IMR-90 (cell line): ENCODE results near the gene PRRC2B. TPM values are rescaled to one million over a fixed set of nuclear protein-coding genes. Genes with fewer than 3 reads are reported as not detected.
A peak's percentile ranks its signal among the peaks of the same experiment; 100 is the strongest.

ENCODE experiments used
- ATAC-seq: fragments of 200-7000 bp; cut with Tn5 transposase; 2 replicates; pipeline ENCODE4 v1.9.1; 2020; ENCODE audit warnings: low read depth, mild to moderate bottlenecking, moderate library complexity
- BruUV-seq: library from RNA; stranded (reverse); fragments of 400-500 nt; replicated peaks from 2 replicates; lab custom pipeline; 2021; lab: Mats Ljungman, UMichigan
- CTCF ChIA-PET: fragments of 300-600 bp; formaldehyde crosslinking; extraction: SDS; loops from one replicate; lab custom pipeline; 2021; ENCODE audit warnings: antibody characterized with exemption; lab: Yijun Ruan, JAX
- POLR2A ChIA-PET: fragments of 300-600 bp; sonication (Branson Sonifier 250); formaldehyde crosslinking; loops from one replicate; lab custom pipeline; 2022; ENCODE audit warnings: antibody characterized with exemption; ENCODE audit not compliant: unreplicated experiment; lab: Charles Lee
- DNase-seq: peaks from one replicate; pipeline ENCODE4 v3.0.0; 2013
- H2AFZ ChIP-seq: replicated peaks from 2 replicates; pipeline ENCODE3; 2013; ENCODE audit warnings: low read length, mild to moderate bottlenecking; ENCODE audit not compliant: poor library complexity
- H2AK5ac ChIP-seq: 2 replicates; pipeline ENCODE4 v1.6.1; 2013; ENCODE audit warnings: low read depth, low read length, inconsistent platforms
- H2AK9ac ChIP-seq: replicated peaks from 2 replicates; pipeline ENCODE3; 2013; ENCODE audit warnings: mild to moderate bottlenecking, low read depth, low read length, moderate library complexity; ENCODE audit not compliant: poor library complexity
- H2BK120ac ChIP-seq: 2 replicates; pipeline ENCODE4 v1.6.1; 2013; ENCODE audit warnings: low read depth, low read length, inconsistent platforms
- H2BK15ac ChIP-seq: 3 replicates; pipeline ENCODE4 v1.6.1; 2013; ENCODE audit warnings: low read depth, low read length, inconsistent platforms
- H2BK20ac ChIP-seq: 2 replicates; pipeline ENCODE4 v1.6.1; 2013; ENCODE audit warnings: low read depth, mild to moderate bottlenecking, inconsistent platforms, low read length, moderate library complexity
- H2BK5ac ChIP-seq: 2 replicates; pipeline ENCODE4 v1.6.1; 2013; ENCODE audit warnings: mild to moderate bottlenecking, low read depth, low read length, inconsistent platforms; ENCODE audit not compliant: poor library complexity, severe bottlenecking
- H3K14ac ChIP-seq: replicated peaks from 2 replicates; pipeline ENCODE4 v1.6.1; 2013; ENCODE audit warnings: low read depth, low read length, inconsistent platforms
- H3K18ac ChIP-seq: 2 replicates; pipeline ENCODE4 v1.6.1; 2013; ENCODE audit warnings: low read depth, low read length, control low read depth
- H3K23ac ChIP-seq: 2 replicates; pipeline ENCODE4 v1.6.1; 2013; ENCODE audit warnings: low read depth, low read length, inconsistent platforms
- H3K27ac ChIP-seq: 2 replicates; pipeline ENCODE4 v1.5.1; 2013; ENCODE audit warnings: mild to moderate bottlenecking, control low read depth, low read length; ENCODE audit not compliant: insufficient read depth
- H3K27me3 ChIP-seq: 2 replicates; pipeline ENCODE4 v1.6.1; 2013; ENCODE audit warnings: low read length; ENCODE audit not compliant: control insufficient read depth, insufficient read depth
- H3K36me3 ChIP-seq: 2 replicates; pipeline ENCODE4 v1.6.1; 2013; ENCODE audit warnings: low read length, mixed read lengths; ENCODE audit not compliant: control insufficient read depth, insufficient read depth
- H3K4ac ChIP-seq: 2 replicates; pipeline ENCODE4 v1.6.1; 2013; ENCODE audit warnings: low read depth, low read length, inconsistent platforms
- H3K4me1 ChIP-seq: 2 replicates; pipeline ENCODE4 v1.6.1; 2013; ENCODE audit warnings: low read length, mixed read lengths; ENCODE audit not compliant: control insufficient read depth, insufficient read depth
- H3K4me2 ChIP-seq: 2 replicates; pipeline ENCODE4 v1.6.1; 2013; ENCODE audit warnings: low read depth, mild to moderate bottlenecking, control low read depth, low read length, moderate library complexity
- H3K4me3 ChIP-seq: 2 replicates; pipeline ENCODE4 v1.5.1; 2013; ENCODE audit warnings: low read depth, mild to moderate bottlenecking, control low read depth, low read length, moderate library complexity; ENCODE audit not compliant: insufficient read depth
- H3K56ac ChIP-seq: 2 replicates; pipeline ENCODE4 v1.6.1; 2013; ENCODE audit warnings: low read length, inconsistent platforms; ENCODE audit not compliant: insufficient read depth; ENCODE audit errors: extremely low read depth
- H3K79me1 ChIP-seq, 2 experiments: 2 replicates each; pipeline ENCODE4 v1.6.1; 2013; ENCODE audit warnings: low read length in 2 of 2, inconsistent platforms in 1 of 2, low read depth in 1 of 2
- H3K9ac ChIP-seq: 2 replicates; pipeline ENCODE4 v1.6.1; 2013; ENCODE audit warnings: low read depth, low read length, control low read depth
- H3K9me1 ChIP-seq: 2 replicates; pipeline ENCODE4 v1.6.1; 2013; ENCODE audit warnings: low read length, inconsistent platforms; ENCODE audit not compliant: insufficient read depth
- H3K9me3 ChIP-seq: 2 replicates; pipeline ENCODE4 v1.6.1; 2013; ENCODE audit warnings: low read length; ENCODE audit not compliant: control insufficient read depth, insufficient read depth
- H4K20me1 ChIP-seq: 2 replicates; pipeline ENCODE4 v1.6.1; 2013; ENCODE audit warnings: low read length, inconsistent platforms; ENCODE audit not compliant: insufficient read depth
- H4K5ac ChIP-seq: 2 replicates; pipeline ENCODE4 v1.6.1; 2013; ENCODE audit warnings: mild to moderate bottlenecking, low read depth, low read length, control low read depth
- H4K8ac ChIP-seq, 2 experiments: 2 replicates each; pipeline ENCODE4 v1.6.1; 2013; ENCODE audit warnings: low read depth in 2 of 2, low read length in 2 of 2, control low read depth in 1 of 2, inconsistent platforms in 1 of 2
- H4K91ac ChIP-seq: 2 replicates; pipeline ENCODE4 v1.6.1; 2013; ENCODE audit warnings: low read depth, low read length, inconsistent platforms; ENCODE audit not compliant: insufficient read depth
- BHLHE40 ChIP-seq: fragments of 150-350 bp; IDR thresholded peaks from 2 replicates; pipeline ENCODE4 v1.6.1; 2016; ENCODE audit warnings: mild to moderate bottlenecking, low read depth, low read length
- CEBPB ChIP-seq: IDR thresholded peaks from 2 replicates; pipeline ENCODE4 v1.6.1; 2012; ENCODE audit warnings: low read depth, low read length, improper control_type of control experiment
- CHD1 ChIP-seq: IDR thresholded peaks from 2 replicates; pipeline ENCODE4 v1.6.1; 2012; ENCODE audit warnings: low read depth, low read length, improper control_type of control experiment
- CTCF ChIP-seq: conservative IDR thresholded peaks from 2 replicates; pipeline ENCODE4 v1.5.1; 2012; ENCODE audit warnings: mild to moderate bottlenecking, low read depth, low read length, improper control_type of control experiment
- ELK1 ChIP-seq: fragments of 150-350 bp; IDR thresholded peaks from 2 replicates; pipeline ENCODE4 v1.6.1; 2016; ENCODE audit warnings: low read depth, mild to moderate bottlenecking, low read length, moderate library complexity, borderline replicate concordance
- FOS ChIP-seq: fragments of 150-350 bp; IDR thresholded peaks from 2 replicates; pipeline ENCODE4 v1.6.1; 2016; ENCODE audit warnings: low read depth, low read length
- MAZ ChIP-seq: IDR thresholded peaks from 2 replicates; pipeline ENCODE4 v1.6.1; 2012; ENCODE audit warnings: low read depth, mild to moderate bottlenecking, low read length, improper control_type of control experiment, moderate library complexity, borderline replicate concordance
- MXI1 ChIP-seq: IDR thresholded peaks from 2 replicates; pipeline ENCODE4 v1.6.1; 2012; ENCODE audit warnings: low read depth, mild to moderate bottlenecking, low read length, moderate library complexity, borderline replicate concordance
- NFE2L2 ChIP-seq: fragments of 150-350 bp; IDR thresholded peaks from 2 replicates; pipeline ENCODE4 v1.6.1; 2016; ENCODE audit warnings: low read depth, mild to moderate bottlenecking, low read length
- POLR2A ChIP-seq: IDR thresholded peaks from 2 replicates; pipeline ENCODE4 v1.6.1; 2012; ENCODE audit warnings: mild to moderate bottlenecking, low read depth, low read length
- RAD21 ChIP-seq: IDR thresholded peaks from 2 replicates; pipeline ENCODE4 v1.6.1; 2012; ENCODE audit warnings: low read length, improper control_type of control experiment
- RCOR1 ChIP-seq: IDR thresholded peaks from 2 replicates; pipeline ENCODE4 v1.6.1; 2012; ENCODE audit warnings: mild to moderate bottlenecking, low read length, improper control_type of control experiment; ENCODE audit not compliant: insufficient replicate concordance
- RFX5 ChIP-seq: IDR thresholded peaks from 2 replicates; pipeline ENCODE4 v1.8.0; 2012; ENCODE audit warnings: low read depth, mild to moderate bottlenecking, low read length, moderate library complexity
- SMC3 ChIP-seq: fragments of 150-350 bp; IDR thresholded peaks from 2 replicates; pipeline ENCODE4 v1.6.1; 2016; ENCODE audit warnings: low read depth, mild to moderate bottlenecking, antibody characterized with exemption, low read length, moderate library complexity
- USF2 ChIP-seq: fragments of 150-350 bp; IDR thresholded peaks from 2 replicates; pipeline ENCODE4 v1.6.1; 2017; ENCODE audit warnings: mild to moderate bottlenecking, antibody characterized with exemption, low read length, low read depth
- WGBS, 2 experiments: methylation state at CpG; one replicate each; pipeline versions ENCODE4 v1.1.5 to v1.1.7; 2013; ENCODE audit warnings: missing lambda C conversion rate in 2 of 2; ENCODE audit not compliant: insufficient read length in 1 of 2; ENCODE audit errors: extremely low coverage in 2 of 2; 5-methylcytosine and 5-hydroxymethylcytosine counted together
- dilution Hi-C: fragments of 300-500 bp; cut with HindIII; formaldehyde crosslinking; loops from one replicate; pipeline ENCODE4 v1.14.3; 2018; ENCODE audit warnings: low sequenced_read_pairs; ENCODE audit not compliant: unreplicated experiment
- in situ Hi-C: fragments of 300-500 bp; cut with MboI; formaldehyde crosslinking; loops from 3 replicates; pipeline ENCODE4 v1.14.3; 2019; ENCODE audit warnings: low sequenced_read_pairs, inconsistent platforms, mixed read lengths
- intact Hi-C: fragments of 100-400 bp; cut with micrococcal nuclease; formaldehyde crosslinking; loops from 2 replicates; pipeline ENCODE4 v1.10.0; 2022
- polyA plus RNA-seq, 3 experiments: library from polyadenylated mRNA; depleted of rRNA; stranded (reverse); fragments of >200 nt; gene quantifications; 2 replicates each; pipeline ENCODE4 v1.2.3, GENCODE V29; 2012; ENCODE audit warnings: low replicate concordance in 1 of 3
- total RNA-seq: library from RNA; depleted of rRNA; stranded (reverse); fragments of >200 nt; gene quantifications from 2 replicates; pipeline ENCODE4 v1.2.3, GENCODE V29; 2012

PRRC2B gene
- total and polyA plus RNA-seq, 2 of the 4 experiments (the other 2 are of a cell fraction) = 19.4 to 39.1 TPM

- Histone ChIP-seq H2BK120ac (no peak overlapping the region), H2BK20ac (no peak overlapping the region), H4K20me1 (no peaks in the 10 kb centered on the region), H4K5ac (no peak overlapping the region), H4K91ac (no peak overlapping the region), H3K36me3 (no peaks in the 10 kb centered on the region), H3K9me3 (no peaks in the 10 kb centered on the region), H2AK5ac (no peak overlapping the region), H3K23ac (peak overlapping the region; percentile 47; the same call in 1 of the 2 replicates), H3K27ac (no peak overlapping the region), H3K14ac (peak overlapping the region; percentile 68; the same call in 1 of the 2 replicates), H3K9ac (no peak overlapping the region), H3K27me3 (no peaks in the 10 kb centered on the region), H2AFZ (peak overlapping the region; percentile 81), H2BK15ac (no peak overlapping the region), H3K4me1 (peaks cover 4% of the 10 kb centered on the region; the same call in 1 of the 2 replicates), H3K4ac (no peak overlapping the region), H3K4me2 (peak overlapping the region; percentile 30), H3K79me1 (no peaks in the 10 kb centered on the region; a peak in 1 of 4 replicates), H3K18ac (no peak overlapping the region), H2AK9ac (peak overlapping the region; percentile 76), H3K9me1 (no peaks in the 10 kb centered on the region; the same call in 1 of the 2 replicates), H2BK5ac (no peak overlapping the region), H3K4me3 (no peak overlapping the region), H3K56ac (no peak overlapping the region), H4K8ac (peak overlapping the region in 1 of 2 experiments; percentile 9; a peak in 1 of 4 replicates)
- dilution Hi-C loops = no loop called here
- DNase-seq (peak; percentile 49), ATAC-seq (peak; percentile 82)
- 28% methylated on average over 3 of the region's 6 CpGs; no CpG with 5 or more reads in 1 of the 2 experiments for WGBS, 2 experiments
- in situ Hi-C loops = no loop called here
- ChIA-PET POLR2A (no interaction called here), CTCF (interaction anchor here (1.4 kb wide), 1 partner anchor 30 kb away, joined by 3 read pairs; no protein-coding TSS in a partner anchor)
- no TSS peak for BruUV-seq
- no peak for TF ChIP-seq NFE2L2
- TF ChIP-seq MAZ = no peak
- TF ChIP-seq CEBPB = no peak
- TF ChIP-seq CHD1 = no peak
- TF ChIP-seq POLR2A = no peak
- no peak for TF ChIP-seq USF2
- TF ChIP-seq MXI1 = no peak
- TF ChIP-seq SMC3 = 0 out of 2 replicates have a peak, but pooled peaks have one; percentile 4
- TF ChIP-seq RCOR1 = no peak
- TF ChIP-seq ELK1 = no peak
- TF ChIP-seq RFX5 = no peak
- no peak for TF ChIP-seq BHLHE40
- TF ChIP-seq CTCF = peak; percentile 38
- no peak for TF ChIP-seq FOS
- TF ChIP-seq RAD21 = peak; percentile 49
- intact Hi-C loops = no loop called here
Observed at GRCh38 chr9:131366761-131367401, 27.0 kb upstream of the PRRC2B start.
